OCI-LY1 (cell line): Measurements from ENCODE around the gene CLEC4F.

Experiments used
- EZH2 ChIP-seq: fragments of 200-600 bp; sonication (generic), shearing (Covaris generic); IDR thresholded peaks from 2 replicates; pipeline ENCODE4 v1.8.0; 2017; ENCODE audit warnings: borderline replicate concordance, mixed run types, mild to moderate bottlenecking, antibody characterized with exemption, low read length, moderate library complexity, mixed read lengths
- TF ChIP-seq, protein P1 (sequence below): fragments of 200-600 bp; sonication (generic), shearing (Covaris generic); IDR thresholded peaks from 2 replicates; pipeline ENCODE4 v1.5.1; 2017; ENCODE audit warnings: mild to moderate bottlenecking, antibody characterized with exemption, low read length, moderate library complexity, mixed read lengths

DNA sequence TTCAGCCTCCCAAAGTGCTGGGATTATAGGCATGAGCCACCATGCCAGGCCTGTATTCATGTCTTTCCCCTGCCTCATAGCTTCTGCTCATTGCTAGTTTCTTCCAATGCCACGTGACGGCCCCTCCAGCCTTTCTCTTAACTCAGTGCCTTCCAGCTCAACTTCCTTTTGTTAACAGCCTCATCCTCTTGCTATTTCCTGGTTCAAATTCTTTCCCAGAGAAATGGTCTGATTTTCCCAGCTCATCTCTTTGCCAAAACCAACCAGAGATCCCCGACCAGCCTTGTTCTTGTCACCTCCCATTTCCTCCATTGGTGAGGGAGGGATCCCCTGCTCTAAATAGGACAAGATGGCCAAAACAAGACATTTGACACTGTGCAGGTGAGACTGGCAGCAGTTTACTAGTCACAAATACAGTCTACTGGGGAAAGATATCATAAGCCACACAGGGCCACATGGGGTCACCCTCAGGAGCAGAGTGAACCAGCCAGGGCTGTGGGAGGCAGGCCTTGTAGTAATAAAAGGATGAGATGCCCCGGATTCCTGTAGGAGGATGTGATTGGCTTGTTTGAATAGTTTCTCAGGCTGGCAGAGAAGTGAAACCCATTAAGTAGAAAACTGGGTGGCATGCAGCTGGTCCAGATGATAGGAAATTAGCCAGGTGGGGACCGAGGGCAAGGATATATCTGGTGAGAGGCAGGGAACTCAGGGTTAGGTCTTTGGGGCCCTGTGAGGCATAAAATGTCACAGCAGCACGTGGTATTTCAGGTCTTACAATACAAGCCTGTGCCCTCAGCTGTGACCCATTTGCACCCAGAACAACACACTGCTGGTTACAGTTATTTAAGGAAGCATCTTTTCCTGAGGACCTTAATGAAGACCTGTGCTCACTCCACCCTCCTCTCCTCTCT lies 8.8 kb upstream of the CLEC4F start:
- TF ChIP-seq, protein P1, sequence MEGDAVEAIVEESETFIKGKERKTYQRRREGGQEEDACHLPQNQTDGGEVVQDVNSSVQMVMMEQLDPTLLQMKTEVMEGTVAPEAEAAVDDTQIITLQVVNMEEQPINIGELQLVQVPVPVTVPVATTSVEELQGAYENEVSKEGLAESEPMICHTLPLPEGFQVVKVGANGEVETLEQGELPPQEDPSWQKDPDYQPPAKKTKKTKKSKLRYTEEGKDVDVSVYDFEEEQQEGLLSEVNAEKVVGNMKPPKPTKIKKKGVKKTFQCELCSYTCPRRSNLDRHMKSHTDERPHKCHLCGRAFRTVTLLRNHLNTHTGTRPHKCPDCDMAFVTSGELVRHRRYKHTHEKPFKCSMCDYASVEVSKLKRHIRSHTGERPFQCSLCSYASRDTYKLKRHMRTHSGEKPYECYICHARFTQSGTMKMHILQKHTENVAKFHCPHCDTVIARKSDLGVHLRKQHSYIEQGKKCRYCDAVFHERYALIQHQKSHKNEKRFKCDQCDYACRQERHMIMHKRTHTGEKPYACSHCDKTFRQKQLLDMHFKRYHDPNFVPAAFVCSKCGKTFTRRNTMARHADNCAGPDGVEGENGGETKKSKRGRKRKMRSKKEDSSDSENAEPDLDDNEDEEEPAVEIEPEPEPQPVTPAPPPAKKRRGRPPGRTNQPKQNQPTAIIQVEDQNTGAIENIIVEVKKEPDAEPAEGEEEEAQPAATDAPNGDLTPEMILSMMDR = no peak
- no peak for TF ChIP-seq EZH2
